Measurements from ENCODE around the gene MRC2.

The MRC2 gene

DNA sequence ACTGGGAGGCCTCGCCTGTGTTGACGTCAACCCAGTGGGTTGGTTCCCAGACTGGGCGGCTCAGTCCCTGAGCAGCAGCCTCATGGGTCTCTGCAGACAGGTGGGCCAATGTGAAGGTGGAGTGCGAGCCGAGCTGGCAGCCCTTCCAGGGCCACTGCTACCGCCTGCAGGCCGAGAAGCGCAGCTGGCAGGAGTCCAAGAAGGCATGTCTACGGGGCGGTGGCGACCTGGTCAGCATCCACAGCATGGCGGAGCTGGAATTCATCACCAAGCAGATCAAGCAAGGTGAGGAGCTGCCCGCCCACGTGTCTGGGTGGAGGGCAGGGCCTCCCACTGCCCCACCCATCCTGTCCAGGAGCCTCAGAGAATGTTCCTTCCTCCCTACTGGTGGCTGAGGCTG, 44.1 kb downstream of the MRC2 start:
- no peak overlapping the region for H2AFZ ChIP-seq (ENCODE audit: low read length)
- no peaks in the 10 kb centered on the region for H3K4me1 ChIP-seq (ENCODE audit: insufficient read depth, low read length, poor library complexity, severe bottlenecking)
- no peaks in the 10 kb centered on the region for H3K27me3 ChIP-seq (ENCODE audit: insufficient read depth, low read length, poor library complexity, severe bottlenecking)
- H4K20me1 ChIP-seq (ENCODE audit: insufficient read depth, low read length, poor library complexity, severe bottlenecking), result no peaks in the 10 kb centered on the region
- H3K4me3 ChIP-seq (ENCODE audit: low read length, poor library complexity, severe bottlenecking), result no peak overlapping the region
- TF ChIP-seq, protein P1, sequence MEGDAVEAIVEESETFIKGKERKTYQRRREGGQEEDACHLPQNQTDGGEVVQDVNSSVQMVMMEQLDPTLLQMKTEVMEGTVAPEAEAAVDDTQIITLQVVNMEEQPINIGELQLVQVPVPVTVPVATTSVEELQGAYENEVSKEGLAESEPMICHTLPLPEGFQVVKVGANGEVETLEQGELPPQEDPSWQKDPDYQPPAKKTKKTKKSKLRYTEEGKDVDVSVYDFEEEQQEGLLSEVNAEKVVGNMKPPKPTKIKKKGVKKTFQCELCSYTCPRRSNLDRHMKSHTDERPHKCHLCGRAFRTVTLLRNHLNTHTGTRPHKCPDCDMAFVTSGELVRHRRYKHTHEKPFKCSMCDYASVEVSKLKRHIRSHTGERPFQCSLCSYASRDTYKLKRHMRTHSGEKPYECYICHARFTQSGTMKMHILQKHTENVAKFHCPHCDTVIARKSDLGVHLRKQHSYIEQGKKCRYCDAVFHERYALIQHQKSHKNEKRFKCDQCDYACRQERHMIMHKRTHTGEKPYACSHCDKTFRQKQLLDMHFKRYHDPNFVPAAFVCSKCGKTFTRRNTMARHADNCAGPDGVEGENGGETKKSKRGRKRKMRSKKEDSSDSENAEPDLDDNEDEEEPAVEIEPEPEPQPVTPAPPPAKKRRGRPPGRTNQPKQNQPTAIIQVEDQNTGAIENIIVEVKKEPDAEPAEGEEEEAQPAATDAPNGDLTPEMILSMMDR (conservative IDR thresholded peaks at IDR 0.05; ENCODE audit: low read length), result no peak
- H3K79me2 ChIP-seq (ENCODE audit: insufficient read depth, low read length), result no peaks in the 10 kb centered on the region
- H3K9me3 ChIP-seq (ENCODE audit: insufficient read depth, low read depth, low read length), result no peaks in the 10 kb centered on the region
- H3K9ac ChIP-seq (ENCODE audit: low read depth, low read length, poor library complexity, severe bottlenecking), result no peak overlapping the region
- H3F3A ChIP-seq (ENCODE audit: low read depth), result no peaks in the 10 kb centered on the region
- no peaks in the 10 kb centered on the region for H3K36me3 ChIP-seq (ENCODE audit: insufficient read depth, low read length)
- H3K4me2 ChIP-seq (ENCODE audit: low read depth, low read length, poor library complexity, severe bottlenecking), result no peak overlapping the region
- no peaks in the 10 kb centered on the region for H3K9me2 ChIP-seq (replicated peaks; ENCODE audit: low read depth, low read length)

DNA sequence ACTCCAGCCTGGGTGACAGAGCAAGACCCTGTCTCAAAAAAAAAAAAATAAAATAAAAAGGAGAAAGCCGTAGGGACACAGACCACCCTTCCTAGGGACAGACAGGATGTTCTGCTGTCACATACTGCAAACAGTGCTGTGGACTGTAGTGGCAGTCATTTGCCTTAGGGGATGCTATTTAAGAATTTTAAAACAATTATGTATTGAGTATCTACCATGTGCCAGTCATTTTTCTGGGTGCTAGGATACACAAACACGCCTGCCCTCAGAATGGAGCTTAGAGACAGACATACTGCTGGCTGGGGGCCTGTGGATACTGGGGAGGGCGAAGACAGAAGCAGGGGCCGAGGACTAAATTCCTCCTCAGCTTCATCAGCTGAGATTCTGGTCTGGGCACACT, 45.5 kb downstream of the MRC2 start:
- Histone ChIP-seq H4K20me1 (ENCODE audit: insufficient read depth, low read length, poor library complexity, severe bottlenecking) (no peaks in the 10 kb centered on the region), H3K27me3 (ENCODE audit: insufficient read depth, low read length, poor library complexity, severe bottlenecking) (no peaks in the 10 kb centered on the region), H3K36me3 (ENCODE audit: insufficient read depth, low read length) (no peaks in the 10 kb centered on the region), H2AFZ (ENCODE audit: low read length) (no peak overlapping the region), H3F3A (ENCODE audit: low read depth) (no peaks in the 10 kb centered on the region), H3K9me2 (replicated peaks; ENCODE audit: low read depth, low read length) (no peaks in the 10 kb centered on the region), H3K4me3 (ENCODE audit: low read length, poor library complexity, severe bottlenecking) (no peak overlapping the region), H3K4me2 (ENCODE audit: low read depth, low read length, poor library complexity, severe bottlenecking) (no peak overlapping the region), H3K79me2 (ENCODE audit: insufficient read depth, low read length) (no peaks in the 10 kb centered on the region), H3K4me1 (ENCODE audit: insufficient read depth, low read length, poor library complexity, severe bottlenecking) (no peaks in the 10 kb centered on the region), H3K9me3 (ENCODE audit: insufficient read depth, low read depth, low read length) (no peaks in the 10 kb centered on the region), H3K9ac (ENCODE audit: low read depth, low read length, poor library complexity, severe bottlenecking) (no peak overlapping the region)
- no peak for TF ChIP-seq EZH2phosphoT487 (IDR thresholded peaks at IDR 0.05; ENCODE audit: borderline replicate concordance)
- TF ChIP-seq, protein P1 (conservative IDR thresholded peaks at IDR 0.05; ENCODE audit: low read length), result no peak

DNA sequence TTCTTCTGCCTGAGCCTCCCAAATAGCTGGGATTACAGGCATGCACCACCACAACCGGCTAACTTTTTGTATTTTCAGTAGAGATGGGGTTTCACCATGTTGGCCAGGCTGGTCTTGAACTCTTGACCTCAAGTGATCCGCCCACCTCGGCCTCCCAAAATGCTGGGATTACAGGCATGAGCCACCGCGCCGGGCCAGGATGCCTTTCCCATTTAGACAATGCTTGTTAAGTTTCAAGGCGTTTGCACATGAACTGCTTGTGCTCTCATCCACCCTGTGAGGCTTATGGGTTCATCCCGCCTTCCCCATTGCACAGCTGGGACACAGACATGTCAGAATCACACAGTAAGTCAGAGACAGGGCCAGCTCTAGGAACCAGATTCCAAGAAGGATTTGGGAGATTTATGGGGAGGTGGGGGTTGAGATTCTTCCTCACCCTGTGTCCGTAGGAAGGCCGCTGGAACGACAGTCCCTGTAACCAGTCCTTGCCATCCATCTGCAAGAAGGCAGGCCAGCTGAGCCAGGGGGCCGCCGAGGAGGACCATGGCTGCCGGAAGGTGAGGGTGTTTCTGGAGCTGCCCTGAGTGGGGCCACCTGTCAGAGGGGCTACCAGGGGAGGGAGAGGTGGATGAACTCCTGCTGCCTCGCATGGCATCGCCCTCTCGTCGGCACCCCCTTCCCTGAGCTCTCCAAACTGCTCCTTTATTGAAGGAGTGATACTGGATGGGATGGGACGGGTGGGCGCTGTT, 46.3 kb downstream of the MRC2 start:
- no peak overlapping the region for H3K4me3 ChIP-seq (ENCODE audit: low read length, poor library complexity, severe bottlenecking)
- H3K4me1 ChIP-seq (ENCODE audit: insufficient read depth, low read length, poor library complexity, severe bottlenecking), result no peaks in the 10 kb centered on the region
- H3K4me2 ChIP-seq (ENCODE audit: low read depth, low read length, poor library complexity, severe bottlenecking), result no peak overlapping the region
- TF ChIP-seq, protein P1 (conservative IDR thresholded peaks at IDR 0.05; ENCODE audit: low read length), result no peak
- no peak for TF ChIP-seq EZH2phosphoT487 (IDR thresholded peaks at IDR 0.05; ENCODE audit: borderline replicate concordance)
- H4K20me1 ChIP-seq (ENCODE audit: insufficient read depth, low read length, poor library complexity, severe bottlenecking), result no peaks in the 10 kb centered on the region
- no peaks in the 10 kb centered on the region for H3F3A ChIP-seq (ENCODE audit: low read depth)
- no peaks in the 10 kb centered on the region for H3K79me2 ChIP-seq (ENCODE audit: insufficient read depth, low read length)
- H3K27me3 ChIP-seq (ENCODE audit: insufficient read depth, low read length, poor library complexity, severe bottlenecking), result no peaks in the 10 kb centered on the region
- H3K9me3 ChIP-seq (ENCODE audit: insufficient read depth, low read depth, low read length), result no peaks in the 10 kb centered on the region
- H3K36me3 ChIP-seq (ENCODE audit: insufficient read depth, low read length), result no peaks in the 10 kb centered on the region
- H3K9ac ChIP-seq (ENCODE audit: low read depth, low read length, poor library complexity, severe bottlenecking), result no peak overlapping the region
- no peak overlapping the region for H2AFZ ChIP-seq (ENCODE audit: low read length)
- H3K9me2 ChIP-seq (replicated peaks; ENCODE audit: low read depth, low read length), result no peaks in the 10 kb centered on the region

All from Loucy (cell line).